HG02970 (cell line): ENCODE measurements around the gene VGLL2.
"Not testable (repeated sequence)": the region's sequence is repeated elsewhere in the genome, so short reads cannot be mapped to it uniquely, and the experiment has no call there.

Source experiments
- ATAC-seq: cut with Tn5 transposase; IDR thresholded peaks from one replicate; pipeline ENCODE4 v1.9.1; 2021; ENCODE audit warnings: mild to moderate bottlenecking, moderate library complexity, moderate number of reproducible peaks; ENCODE audit not compliant: unreplicated experiment, low FRiP score

The VGLL2 gene, protein sequence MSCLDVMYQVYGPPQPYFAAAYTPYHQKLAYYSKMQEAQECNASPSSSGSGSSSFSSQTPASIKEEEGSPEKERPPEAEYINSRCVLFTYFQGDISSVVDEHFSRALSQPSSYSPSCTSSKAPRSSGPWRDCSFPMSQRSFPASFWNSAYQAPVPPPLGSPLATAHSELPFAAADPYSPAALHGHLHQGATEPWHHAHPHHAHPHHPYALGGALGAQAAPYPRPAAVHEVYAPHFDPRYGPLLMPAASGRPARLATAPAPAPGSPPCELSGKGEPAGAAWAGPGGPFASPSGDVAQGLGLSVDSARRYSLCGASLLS

GRCh38 chr6:117265410-117266256 is at the start of gene VGLL2:
VGLL2 (plus strand) TSS chr6:117265558; CDS start chr6:117265764, 206 bp downstream.
- no peak for ATAC-seq

DNA sequence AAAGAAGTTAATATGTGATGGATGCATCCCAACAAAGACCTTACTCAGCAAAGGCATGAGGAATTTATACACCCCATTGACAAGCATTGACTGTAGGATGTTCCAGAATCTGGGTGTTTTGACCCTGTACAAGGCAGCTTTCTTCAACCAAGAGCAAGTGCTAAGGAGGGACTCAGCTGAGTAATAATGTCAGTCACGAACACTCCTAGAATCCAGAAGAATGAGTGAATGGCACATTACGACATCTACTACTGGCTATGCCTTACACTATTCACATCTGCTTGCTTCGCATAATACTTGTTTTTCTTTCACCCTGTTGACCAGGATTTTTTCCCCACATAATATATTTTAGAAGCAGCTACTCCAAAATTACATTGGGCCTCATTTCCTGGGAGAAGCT is 42.5 kb upstream of the VGLL2 start:
- no peak for ATAC-seq

DNA sequence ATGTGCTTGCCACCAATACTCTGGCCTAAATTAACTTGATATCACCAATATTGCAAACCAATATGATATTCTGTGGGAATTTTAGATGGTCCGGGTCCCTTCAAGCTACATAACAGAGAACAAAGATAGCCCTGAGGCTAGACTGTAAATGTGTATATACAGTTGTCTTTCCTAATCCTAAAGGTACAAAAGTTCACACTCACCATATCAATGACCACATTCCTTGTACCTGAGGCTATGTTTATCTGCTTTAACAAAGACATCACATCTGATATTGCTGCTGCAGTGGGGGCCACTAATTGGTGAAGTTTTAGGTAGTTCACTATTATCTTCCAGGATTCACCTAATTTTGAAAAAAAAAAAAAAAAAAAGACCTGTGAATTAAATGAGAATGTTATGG is 38.6 kb upstream of the VGLL2 start:
- ATAC-seq: no peak

DNA sequence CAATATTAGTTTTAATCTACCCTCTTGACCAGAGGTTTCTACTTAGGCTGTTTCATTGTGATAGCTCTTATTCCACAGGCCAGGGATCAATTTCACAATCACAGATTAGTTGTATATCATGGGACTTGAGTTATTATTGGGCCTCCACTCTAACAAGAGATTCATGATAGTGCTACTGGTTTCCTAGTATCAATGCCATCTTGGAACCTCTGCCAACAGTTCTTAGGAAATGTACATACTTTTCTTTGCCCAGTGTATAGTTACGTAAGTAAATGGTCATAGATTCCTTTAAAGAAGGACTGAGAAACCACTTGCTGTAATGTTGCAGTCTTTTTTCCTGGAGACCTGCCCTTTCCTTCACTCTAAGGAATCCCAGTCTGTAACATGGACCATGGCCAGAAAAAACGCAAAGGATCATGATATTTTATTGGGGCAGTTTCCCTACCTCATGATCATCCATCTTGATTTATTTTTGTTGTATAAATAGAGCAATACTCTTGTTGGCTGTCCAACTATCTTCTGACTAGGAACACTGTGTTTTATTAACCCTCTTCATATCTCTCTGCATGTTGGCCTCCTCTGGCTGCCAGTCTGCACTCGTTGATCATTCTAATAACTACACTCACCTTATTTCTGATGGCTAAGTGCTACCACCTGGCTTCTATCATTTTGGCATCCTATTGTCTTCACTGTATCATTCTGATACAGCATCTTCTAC is 38.0 kb upstream of the VGLL2 start:
- ATAC-seq: no peak

- no peak for ATAC-seq
Observed at GRCh38 chr6:117228202-117228601, 37.2 kb upstream of the VGLL2 start.

DNA sequence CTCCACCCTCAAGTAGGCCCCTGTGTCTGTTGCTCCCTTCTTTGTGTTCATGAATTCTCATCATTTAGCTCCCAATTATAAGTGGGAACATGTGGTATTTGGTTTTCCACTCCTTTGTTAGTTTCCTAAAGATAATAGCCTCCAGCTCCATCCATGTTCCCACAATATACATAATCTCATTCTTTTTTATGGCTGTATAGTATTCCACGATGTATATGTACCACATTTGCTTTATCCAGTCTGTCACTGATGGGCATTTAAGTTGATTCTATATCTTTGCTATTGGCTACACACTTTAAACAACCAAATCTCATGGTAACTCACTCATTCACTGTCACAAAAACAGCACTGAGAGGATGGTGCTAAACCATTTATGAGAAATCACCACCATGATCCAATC is 35.5 kb upstream of the VGLL2 start:
- no peak for ATAC-seq

- no peak for ATAC-seq
Observed at GRCh38 chr6:117231466-117231865, 33.9 kb upstream of the VGLL2 start.

DNA sequence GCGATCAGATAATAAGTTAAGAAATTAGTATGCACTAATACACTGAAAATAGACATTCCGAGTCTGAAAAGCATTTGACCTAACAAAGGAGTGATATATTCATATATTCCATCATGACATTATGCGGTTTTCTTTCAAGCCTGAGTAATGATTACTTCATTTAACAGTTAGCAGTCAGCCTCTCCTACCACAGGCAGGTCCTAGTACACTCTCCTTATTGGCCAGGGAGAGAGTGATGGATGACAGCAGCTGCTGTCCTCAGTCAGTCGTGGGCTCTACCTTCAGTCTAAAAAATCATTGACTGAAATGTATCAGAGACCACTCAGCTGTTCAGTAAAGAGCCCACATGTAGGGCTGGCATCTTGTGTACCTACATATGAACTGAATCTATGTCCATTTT is 33.2 kb upstream of the VGLL2 start:
- no peak for ATAC-seq

DNA sequence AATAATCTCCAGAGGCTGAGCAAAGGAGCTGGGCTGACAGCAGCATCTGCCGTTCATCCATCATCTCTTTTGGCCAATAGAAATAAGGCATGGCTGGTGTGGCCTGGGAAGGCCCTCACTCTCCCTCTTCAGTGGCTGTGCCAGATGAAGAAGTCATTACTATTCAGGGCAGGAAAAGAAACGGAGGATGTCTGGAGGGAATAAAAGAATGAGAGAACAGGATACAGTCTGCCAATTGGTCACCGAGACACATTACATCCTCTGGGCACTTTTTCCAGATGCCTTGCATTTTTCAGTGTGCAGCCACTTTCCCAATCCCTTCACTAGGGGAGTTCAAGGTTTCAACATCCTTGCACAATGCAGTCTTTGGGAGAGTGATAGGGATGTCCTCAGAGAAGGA is 32.2 kb upstream of the VGLL2 start:
- ATAC-seq: no peak

GRCh38 chr6:117237561-117237960 is 27.8 kb upstream of the VGLL2 start:
- no peak for ATAC-seq

DNA sequence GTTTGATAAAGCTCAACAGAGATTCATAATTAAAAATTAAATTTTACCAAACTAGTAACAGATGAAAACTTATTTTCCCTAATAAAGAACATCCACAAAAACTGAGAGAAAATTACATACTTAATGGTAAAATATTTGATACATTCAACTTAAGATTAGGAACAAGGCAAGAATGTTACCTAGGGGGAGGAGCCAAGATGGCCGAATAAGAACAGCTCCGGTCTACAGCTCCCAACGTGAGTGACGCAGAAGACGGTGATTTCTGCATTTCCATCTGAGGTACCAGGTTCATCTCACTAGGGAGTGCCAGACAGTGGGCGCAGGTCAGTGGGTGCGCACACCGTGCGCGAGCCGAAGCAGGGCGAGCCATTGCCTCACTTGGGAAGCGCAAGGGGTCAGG is 20.8 kb upstream of the VGLL2 start:
- ATAC-seq: not testable (repeated sequence)

GRCh38 chr6:117244979-117245378 is 20.4 kb upstream of the VGLL2 start:
- ATAC-seq: not testable (repeated sequence)

DNA sequence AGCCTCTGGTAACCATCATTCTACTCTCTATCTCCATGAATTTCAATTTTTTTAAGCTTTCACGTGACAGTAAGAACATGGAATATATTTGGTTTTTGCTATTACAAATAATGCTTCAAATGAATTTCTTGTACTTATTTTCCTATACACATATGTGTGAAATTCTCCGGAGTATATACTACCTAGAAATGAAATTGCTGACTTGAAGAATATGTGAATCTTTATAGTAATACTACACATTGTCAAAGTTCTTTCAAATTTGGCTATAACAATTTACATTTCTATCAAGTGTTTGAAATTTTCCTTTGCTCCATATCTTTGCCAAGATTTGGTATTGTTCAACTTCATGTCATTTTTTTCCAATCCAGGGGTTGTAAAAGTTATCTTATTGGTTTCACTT is 11.6 kb upstream of the VGLL2 start:
- ATAC-seq: no peak

DNA sequence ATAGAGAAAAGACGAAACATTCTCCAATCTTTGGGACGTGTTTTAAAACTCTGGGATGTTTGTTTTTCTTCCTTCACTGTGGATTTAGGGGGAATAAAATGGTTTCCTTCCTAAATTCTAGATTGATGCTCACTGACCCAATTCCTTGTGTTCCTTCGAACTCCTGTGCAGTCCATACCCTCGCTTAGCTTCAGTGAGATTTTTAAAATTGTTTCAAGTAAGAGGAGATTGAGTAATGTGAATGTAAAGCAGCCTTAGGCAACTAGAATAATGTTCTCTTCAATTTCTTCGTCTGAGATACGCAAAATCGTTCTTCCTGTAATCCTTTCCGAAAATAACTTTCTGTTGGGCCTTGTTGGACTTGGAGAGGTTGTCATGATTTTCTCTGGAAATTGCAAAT is 2.6 kb upstream of the VGLL2 start:
- ATAC-seq: no peak

DNA sequence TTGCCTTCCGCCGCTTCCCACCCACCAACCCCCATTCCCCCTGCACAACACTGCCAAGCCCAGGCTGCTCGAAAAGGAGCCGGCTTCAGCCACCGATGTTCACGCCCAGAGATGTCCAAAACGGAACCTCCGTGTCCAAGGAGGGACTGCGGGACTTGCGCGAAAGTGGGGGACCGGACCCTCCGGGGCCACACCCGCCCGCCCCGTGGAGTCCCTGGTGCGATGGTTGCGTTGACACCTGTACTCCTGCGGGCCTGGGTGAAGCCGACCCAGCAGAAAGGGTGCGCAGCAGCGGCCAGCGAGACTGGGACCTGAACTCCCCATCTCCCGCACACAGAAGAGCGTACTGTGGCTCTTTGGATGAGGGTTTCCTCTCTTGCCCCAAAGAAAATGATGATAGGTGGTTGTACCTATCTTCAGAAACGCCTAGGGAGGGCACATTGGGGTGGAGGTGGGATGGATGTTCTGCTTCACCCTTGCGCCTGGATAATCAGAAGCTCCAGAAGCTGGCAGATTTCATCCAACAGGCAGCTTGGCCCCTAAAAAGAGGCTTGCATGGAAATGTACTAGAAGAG is 1.9 kb upstream of the VGLL2 start:
- ATAC-seq: no peak

DNA sequence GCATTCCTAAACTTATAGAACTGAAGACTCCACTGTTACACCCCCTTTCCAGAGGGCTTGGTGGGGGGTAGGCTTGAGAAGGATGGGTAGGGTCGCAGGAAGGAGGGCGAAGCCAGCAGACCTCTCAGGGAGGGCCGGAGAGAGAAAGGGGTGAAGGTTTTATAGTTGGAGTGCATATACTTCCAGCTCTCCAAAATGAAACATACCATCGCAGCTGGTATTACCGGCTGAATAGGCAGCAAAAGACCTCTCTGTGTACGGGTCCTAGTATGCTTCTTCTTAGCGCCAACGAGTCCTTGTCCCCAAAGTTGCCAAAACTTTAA is 1.0 kb upstream of the VGLL2 start:
- ATAC-seq: no peak

- no peak for ATAC-seq
Observed at GRCh38 chr6:117264692-117265409, 507 bp upstream of the VGLL2 start.

DNA sequence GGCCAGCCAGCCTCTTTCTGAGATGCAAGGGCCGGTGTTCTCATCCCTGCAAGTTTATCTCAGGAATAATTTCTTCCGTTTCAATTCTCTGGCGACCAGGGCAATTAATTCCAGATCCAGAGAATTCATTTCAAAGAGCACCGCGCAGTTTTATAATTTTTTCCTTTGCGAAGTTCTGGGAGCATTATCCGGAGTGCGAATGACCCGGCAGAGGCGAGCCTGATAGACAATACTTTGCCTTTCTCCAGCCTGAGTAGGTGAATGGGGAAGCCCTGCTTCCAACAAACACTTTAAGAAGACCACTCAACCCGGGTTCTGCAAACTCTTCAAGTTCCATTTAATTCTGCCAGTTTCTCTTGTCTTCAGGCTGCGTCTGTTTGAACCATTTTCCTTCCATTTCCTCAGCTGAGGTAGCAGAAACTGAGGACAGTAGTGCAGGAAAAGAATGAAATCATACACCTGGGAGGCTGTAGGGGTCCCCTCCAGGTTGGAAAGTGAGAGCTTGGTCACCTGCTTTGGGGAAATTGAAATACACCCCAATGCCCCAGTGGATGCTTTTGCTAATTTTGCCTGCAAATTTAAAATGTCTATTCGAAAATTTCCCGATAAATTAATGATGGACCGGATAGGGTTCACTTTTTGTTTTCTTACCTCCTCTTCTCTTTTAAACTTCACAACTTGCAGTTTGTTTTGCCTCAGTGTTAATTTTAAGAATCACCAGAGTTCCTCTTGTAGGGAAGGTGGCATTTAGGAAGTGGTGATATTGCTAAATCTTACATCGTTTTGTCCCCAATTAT is 1.1 kb downstream of the VGLL2 start:
- ATAC-seq: no peak

- no peak for ATAC-seq
Observed at GRCh38 chr6:117267054-117267347, 1.6 kb downstream of the VGLL2 start.
